Measurements from ENCODE around the gene ZNF575.

Gene ZNF575

GRCh38 chr19:43570174-43570791 is 37.3 kb downstream of the ZNF575 start:
- DNase-seq (ENCODE audit: low read depth, low spot score) = no peak

- DNase-seq (ENCODE audit: low read depth, low spot score) = no peak
These were observed 39.2 kb downstream of the ZNF575 start for GRCh38 chr19:43572171-43572588.

- no peak for DNase-seq (ENCODE audit: low read depth, low spot score)
These were observed 41.6 kb downstream of the ZNF575 start for GRCh38 chr19:43574424-43575155.

GRCh38 chr19:43575156-43575950 is 42.4 kb downstream of the ZNF575 start, which contains the start of the genes PINLYP and XRCC1:
Gene PINLYP (plus strand): TSS chr19:43575801. CDS start chr19:43577192, 1,391 bp downstream.
Gene XRCC1 (minus strand): TSS chr19:43575527. CDS start chr19:43575458, 69 bp downstream.
- DNase-seq (ENCODE audit: low read depth, low spot score) = peak; percentile 96

GRCh38 chr19:43575955-43576878 is 43.2 kb downstream of the ZNF575 start:
- no peak for DNase-seq (ENCODE audit: low read depth, low spot score)

- DNase-seq (ENCODE audit: low read depth, low spot score) = no peak
These were observed 45.8 kb downstream of the ZNF575 start for GRCh38 chr19:43578787-43579186.

GRCh38 chr19:43581467-43581866 is 48.5 kb downstream of the ZNF575 start:
- no peak for DNase-seq (ENCODE audit: low read depth, low spot score)

GRCh38 chr19:43582495-43582894 is 49.5 kb downstream of the ZNF575 start:
- DNase-seq (ENCODE audit: low read depth, low spot score) = no peak

GRCh38 chr19:43584484-43584883 is 51.5 kb downstream of the ZNF575 start:
- no peak for DNase-seq (ENCODE audit: low read depth, low spot score)

Data from smooth muscle cell of the brain vasculature (primary cell).